ENCODE measurements around the gene TRIM46. TPM values are rescaled to one million over a fixed set of nuclear protein-coding genes. Genes with fewer than 3 reads are reported as not detected.

TRIM46 gene
- total RNA-seq, 2 experiments from 2014 or later: 14.2 to 15.5 TPM

DNA sequence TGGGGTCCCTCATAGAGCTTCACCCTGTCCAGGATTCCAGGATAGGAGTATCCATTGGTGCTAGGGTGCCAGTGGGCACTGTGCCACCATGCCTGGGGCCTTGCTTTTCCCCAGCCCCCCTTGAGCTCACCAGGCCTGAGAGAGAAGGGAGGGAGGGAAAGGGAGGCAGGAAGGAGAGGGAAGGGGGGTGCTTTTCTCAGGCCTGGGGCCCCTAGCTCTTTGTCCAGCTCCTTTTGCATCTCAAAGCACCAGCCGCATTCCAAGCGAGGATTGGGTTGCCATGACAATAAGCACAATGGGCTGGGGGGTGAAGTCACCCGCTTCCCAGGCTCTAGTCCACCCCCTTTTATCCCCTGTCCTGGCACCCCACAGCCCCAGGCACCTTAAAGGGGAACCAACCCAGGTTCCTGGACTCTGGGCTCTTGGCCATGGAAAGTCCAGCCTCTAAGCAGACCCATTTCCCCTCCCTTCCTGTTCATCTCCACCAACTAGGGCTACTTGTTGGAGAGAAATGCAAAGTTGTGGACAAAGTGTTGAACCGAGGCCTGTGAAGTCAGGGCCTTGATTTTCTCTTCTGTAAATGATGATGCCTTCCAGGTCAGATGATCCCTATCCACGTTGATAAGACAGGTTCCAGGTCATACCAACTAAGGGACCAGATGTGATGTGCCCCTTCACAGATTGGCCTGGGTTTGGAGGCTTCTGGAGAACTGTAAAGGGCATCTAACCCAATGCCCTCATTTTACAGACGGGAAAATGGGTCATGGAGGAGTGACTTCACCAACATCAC, 22.6 kb downstream of the TRIM46 start:
- DNase-seq: no peak
- H3K4me1 Mint-ChIP-seq: peaks cover 38% of the 10 kb centered on the region
- POLR2A ChIA-PET: no interaction called here
- CTCF ChIA-PET: interaction anchor here (2.1 kb wide), 2 partner anchors 11 to 55 kb away, joined by 7 to 10 read pairs; no protein-coding TSS in a partner anchor
- peaks cover 4% of the 10 kb centered on the region for H3K36me3 Mint-ChIP-seq (ENCODE audit: low read depth)
- no peaks in the 10 kb centered on the region for H3K9me3 Mint-ChIP-seq
- no peak overlapping the region for H3K27ac Mint-ChIP-seq
- no peak overlapping the region for H3K4me3 Mint-ChIP-seq
- H3K27me3 Mint-ChIP-seq: no peaks in the 10 kb centered on the region

DNA sequence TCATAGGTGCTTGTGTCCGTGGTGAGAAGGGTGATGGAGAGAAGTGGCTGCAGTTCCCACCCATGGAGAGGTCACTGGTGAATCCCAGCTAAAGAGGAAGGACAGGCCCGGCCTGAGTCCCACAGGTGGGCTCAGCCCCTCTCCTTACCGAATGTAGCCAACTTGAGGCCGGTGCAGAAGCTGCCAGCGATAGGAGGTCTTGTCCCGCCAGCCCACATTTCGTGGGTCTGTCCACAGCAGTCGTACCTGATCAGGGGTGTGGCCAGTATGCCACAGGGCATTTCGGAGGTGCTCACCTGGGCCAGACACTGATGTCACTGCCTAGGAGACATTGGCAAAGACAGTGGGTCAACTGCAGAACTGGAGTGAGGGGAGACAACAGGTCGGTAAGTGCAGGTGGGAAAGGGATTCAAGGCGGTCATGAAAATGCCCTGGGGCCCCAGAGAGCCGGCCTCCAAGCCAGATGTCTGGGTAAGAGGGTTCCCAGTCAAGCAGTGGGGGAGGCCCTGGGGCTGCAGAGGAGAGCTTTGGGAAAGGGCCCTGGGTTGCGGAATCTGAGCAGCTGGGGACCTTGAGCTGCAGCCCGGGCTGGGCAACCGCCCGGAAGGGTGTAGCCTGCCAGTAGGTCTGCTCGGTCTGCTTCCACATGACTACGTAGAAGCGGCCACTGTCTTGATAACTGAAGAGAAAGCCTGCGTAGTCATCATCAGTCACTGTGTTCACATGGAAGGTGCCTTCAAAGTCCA, 23.4 kb downstream of the TRIM46 start:
- DNase-seq: no peak
- ChIA-PET CTCF (interaction anchor here (2.1 kb wide), 1 partner anchor 10 kb away, joined by 7 read pairs; no protein-coding TSS in a partner anchor), POLR2A (interaction anchor here (0.5 kb wide), 1 partner anchor 119 kb away, joined by 3 read pairs; no protein-coding TSS in a partner anchor)
- Mint-ChIP-seq H3K27ac (no peak overlapping the region), H3K4me3 (no peak overlapping the region), H3K36me3 (ENCODE audit: low read depth) (peaks cover 4% of the 10 kb centered on the region), H3K9me3 (no peaks in the 10 kb centered on the region), H3K4me1 (peaks cover 35% of the 10 kb centered on the region), H3K27me3 (no peaks in the 10 kb centered on the region)

DNA sequence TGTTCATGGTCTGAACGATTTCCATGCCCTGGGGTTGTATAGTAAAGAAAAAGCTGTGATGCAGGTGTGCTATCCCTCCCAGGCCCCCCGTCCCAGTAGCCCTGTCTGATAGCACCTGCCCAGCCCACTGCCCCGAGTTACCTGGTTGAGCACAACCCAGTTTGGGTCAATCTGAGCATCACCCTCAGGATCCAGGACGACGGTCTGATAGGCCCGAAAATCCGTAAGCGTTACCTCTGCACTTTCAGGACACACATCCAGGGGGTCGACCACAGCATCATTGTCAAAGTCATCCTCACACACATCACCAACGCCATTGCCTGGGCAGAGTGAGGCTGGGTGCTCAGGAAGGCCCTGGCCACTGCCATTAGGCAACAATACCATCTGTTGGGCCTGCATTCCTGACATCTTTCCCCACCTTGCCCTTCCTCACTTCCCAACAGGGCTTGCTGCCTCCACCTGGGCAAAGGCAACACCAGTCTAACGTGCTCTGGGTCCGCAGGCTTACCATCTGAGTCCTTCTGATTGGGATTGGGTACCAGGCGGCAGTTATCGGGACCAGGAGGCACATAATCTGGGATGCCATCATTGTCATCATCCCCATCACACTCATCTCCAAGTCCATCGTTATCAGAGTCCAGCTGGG, 24.4 kb downstream of the TRIM46 start:
- Mint-ChIP-seq H3K9me3 (no peaks in the 10 kb centered on the region), H3K27me3 (no peaks in the 10 kb centered on the region), H3K27ac (no peak overlapping the region), H3K36me3 (ENCODE audit: low read depth) (peaks cover 4% of the 10 kb centered on the region), H3K4me3 (no peak overlapping the region), H3K4me1 (peaks cover 27% of the 10 kb centered on the region)
- no peak for DNase-seq
- ChIA-PET POLR2A (interaction anchor here (0.5 kb wide), 1 partner anchor 118 kb away, joined by 3 read pairs; no protein-coding TSS in a partner anchor), CTCF (no interaction called here)

DNA sequence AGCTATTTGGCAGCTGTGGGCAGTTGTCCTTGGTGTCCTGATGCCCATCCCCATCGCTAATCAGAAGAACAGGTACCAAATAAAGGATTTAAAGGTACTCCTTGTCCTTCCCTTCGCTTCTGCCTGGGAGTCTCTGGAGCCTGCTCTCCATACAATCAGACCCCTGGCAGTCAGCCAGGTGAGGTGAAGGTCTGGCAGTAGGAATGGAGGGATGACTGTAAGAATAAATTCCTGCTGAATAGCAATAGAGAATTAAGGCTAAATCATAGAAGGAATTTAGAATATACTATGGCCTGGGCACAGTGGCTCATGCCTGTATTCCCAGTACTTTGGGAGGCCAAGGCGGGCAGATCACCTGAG, 24.9 kb downstream of the TRIM46 start:
- H3K4me1 Mint-ChIP-seq: peaks cover 22% of the 10 kb centered on the region
- H3K27me3 Mint-ChIP-seq: no peaks in the 10 kb centered on the region
- peaks cover 4% of the 10 kb centered on the region for H3K36me3 Mint-ChIP-seq (ENCODE audit: low read depth)
- no peak overlapping the region for H3K27ac Mint-ChIP-seq
- CTCF ChIA-PET: interaction anchor here (0.9 kb wide), 1 partner anchor 9 kb away, joined by 3 read pairs; no protein-coding TSS in a partner anchor
- no peaks in the 10 kb centered on the region for H3K9me3 Mint-ChIP-seq
- no peak for DNase-seq
- H3K4me3 Mint-ChIP-seq: no peak overlapping the region
- POLR2A ChIA-PET: no interaction called here

DNA sequence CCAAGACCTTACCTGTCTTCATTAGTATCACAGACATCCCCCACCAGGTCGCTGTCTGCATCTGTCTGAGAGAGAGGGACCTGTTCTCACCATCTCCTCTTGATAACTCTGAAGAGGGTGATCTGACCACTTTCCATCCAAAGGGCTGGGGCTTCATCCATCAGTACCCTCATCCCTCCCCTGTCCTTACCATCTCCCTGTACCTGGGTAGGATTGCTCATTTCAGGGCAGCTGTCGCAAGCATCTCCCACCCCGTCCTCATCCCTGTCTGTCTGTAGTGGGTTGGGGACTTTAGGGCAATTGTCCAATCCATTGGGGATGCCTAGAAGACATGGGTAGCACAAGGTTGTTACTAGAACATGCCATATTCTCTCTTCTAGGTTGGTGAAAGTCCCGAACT, 26.1 kb downstream of the TRIM46 start:
- ChIA-PET CTCF (no interaction called here), POLR2A (no interaction called here)
- Mint-ChIP-seq H3K27ac (no peak overlapping the region), H3K4me3 (no peak overlapping the region), H3K9me3 (no peaks in the 10 kb centered on the region), H3K27me3 (no peaks in the 10 kb centered on the region), H3K36me3 (ENCODE audit: low read depth) (peaks cover 4% of the 10 kb centered on the region), H3K4me1 (peaks cover 10% of the 10 kb centered on the region)
- DNase-seq: no peak

DNA sequence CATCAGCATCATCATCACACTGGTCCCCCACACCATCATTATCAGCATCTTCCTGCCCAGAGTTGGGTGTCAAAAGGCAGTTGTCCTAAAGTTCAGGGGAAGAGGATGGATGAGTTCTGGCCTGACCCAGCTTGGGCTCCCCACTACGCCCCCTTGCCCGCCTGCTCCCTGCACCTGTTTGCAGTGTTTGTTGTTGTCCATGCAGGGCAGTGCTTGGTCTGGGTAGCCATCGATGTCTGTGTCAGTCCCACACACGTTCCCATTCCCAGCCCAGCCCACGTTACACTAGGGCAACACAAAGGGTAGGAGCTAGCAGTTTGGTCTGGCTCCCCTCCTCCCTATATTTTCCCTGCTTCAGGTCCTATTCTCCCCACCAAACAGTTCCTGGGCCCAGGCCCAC, 27.3 kb downstream of the TRIM46 start:
- Mint-ChIP-seq H3K4me1 (peaks cover under 1% of the 10 kb centered on the region), H3K4me3 (no peak overlapping the region), H3K27me3 (no peaks in the 10 kb centered on the region), H3K27ac (no peak overlapping the region), H3K36me3 (ENCODE audit: low read depth) (peaks cover 2% of the 10 kb centered on the region), H3K9me3 (no peaks in the 10 kb centered on the region)
- DNase-seq: no peak
- POLR2A ChIA-PET: no interaction called here
- CTCF ChIA-PET: interaction anchor here (5.1 kb wide), 1 partner anchor 8 kb away, joined by 27 read pairs; no protein-coding TSS in a partner anchor

DNA sequence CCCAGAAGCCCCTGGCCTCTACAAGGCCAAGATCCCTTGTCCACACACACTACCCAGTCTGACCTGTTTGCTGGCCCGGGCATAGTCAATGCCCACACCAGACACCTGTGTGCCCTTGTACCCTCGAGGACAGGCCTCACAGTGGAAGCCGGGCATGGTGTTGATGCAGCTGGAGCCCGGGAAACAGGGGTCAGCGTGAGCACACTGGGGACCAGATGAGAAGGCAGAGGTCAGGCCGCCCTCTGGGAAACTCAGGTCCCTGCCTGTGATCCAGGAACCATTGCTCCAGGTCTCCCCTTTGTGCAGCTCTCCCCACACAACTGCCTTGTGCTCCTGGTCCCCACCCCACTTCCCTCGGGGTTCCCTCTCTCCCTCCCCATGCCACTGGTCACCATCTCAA, 28.5 kb downstream of the TRIM46 start:
- H3K27me3 Mint-ChIP-seq: no peaks in the 10 kb centered on the region
- ChIA-PET CTCF (interaction anchor here (1.1 to 5.1 kb wide), 4 partner anchors 9 to 60 kb away, joined by 3 to 27 read pairs (median 4); no protein-coding TSS in a partner anchor), POLR2A (no interaction called here)
- H3K4me3 Mint-ChIP-seq: no peak overlapping the region
- no peaks in the 10 kb centered on the region for H3K9me3 Mint-ChIP-seq
- DNase-seq: no peak
- peaks cover 6% of the 10 kb centered on the region for H3K4me1 Mint-ChIP-seq
- H3K36me3 Mint-ChIP-seq (ENCODE audit: low read depth): peaks cover 2% of the 10 kb centered on the region
- H3K27ac Mint-ChIP-seq: no peak overlapping the region

DNA sequence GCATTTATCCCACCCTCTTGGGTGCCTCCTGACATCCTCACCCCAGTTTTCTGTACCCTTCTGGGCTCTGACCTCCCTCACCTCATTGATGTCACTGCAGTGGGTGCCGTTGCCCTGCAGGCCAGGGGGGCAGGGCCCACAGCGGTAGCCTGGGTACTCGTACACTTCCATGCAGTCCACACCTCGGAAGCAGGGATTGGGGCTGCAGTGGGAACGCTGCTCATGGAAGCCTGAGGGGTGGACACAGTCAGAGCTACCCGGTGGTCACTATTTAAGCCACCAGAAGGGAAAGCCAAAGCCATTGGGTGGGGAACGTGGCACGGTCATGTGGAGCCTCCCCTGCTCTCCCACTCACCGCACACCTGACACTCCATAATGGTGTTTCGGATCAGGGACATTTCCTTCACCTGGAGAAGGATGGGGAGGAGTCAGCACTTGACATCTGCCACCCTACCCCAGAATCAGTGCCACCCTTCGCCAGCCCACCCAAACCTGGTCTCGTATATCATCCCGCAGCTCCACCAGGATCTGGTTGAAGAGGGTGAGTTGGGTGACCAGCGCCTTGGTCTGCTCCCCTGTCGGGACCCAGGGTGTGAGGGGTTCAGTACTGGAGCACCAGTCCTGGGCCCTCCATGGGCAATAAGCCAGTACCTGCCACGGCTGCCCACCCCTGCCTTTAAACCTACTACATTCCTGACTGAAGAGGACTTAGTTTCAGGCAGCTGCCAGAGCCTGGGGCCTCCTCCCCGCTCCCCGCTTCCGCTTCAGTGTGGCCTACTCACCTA, 29.3 kb downstream of the TRIM46 start:
- peaks cover 2% of the 10 kb centered on the region for H3K36me3 Mint-ChIP-seq (ENCODE audit: low read depth)
- H3K27me3 Mint-ChIP-seq: no peaks in the 10 kb centered on the region
- no peak overlapping the region for H3K4me3 Mint-ChIP-seq
- DNase-seq: no peak
- no peak overlapping the region for H3K27ac Mint-ChIP-seq
- peaks cover 11% of the 10 kb centered on the region for H3K4me1 Mint-ChIP-seq
- no peaks in the 10 kb centered on the region for H3K9me3 Mint-ChIP-seq
- CTCF ChIA-PET: interaction anchor here (1.1 to 5.1 kb wide), 5 partner anchors 10 to 60 kb away, joined by 3 to 27 read pairs (median 4); partner anchors contain the start of gene KRTCAP2
- POLR2A ChIA-PET: no interaction called here

DNA sequence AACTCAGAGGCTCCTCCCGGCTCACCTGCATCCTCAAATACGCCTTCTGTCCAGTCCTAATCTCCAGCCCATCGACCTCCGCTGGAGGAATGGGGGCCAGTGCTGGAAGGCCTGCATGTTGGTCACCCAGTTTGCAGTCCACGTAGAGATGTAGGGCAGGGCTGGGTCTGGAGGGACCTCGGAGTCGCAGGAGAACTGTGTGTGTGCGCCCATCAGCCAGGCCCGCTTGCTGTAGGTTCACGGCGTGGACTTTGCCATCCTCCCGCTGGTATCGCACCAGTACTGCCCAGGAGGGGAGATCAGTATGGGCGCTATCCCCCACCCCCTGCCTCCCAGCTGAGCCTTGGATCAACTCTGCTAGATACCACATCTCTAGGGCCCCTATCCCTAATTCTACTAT, 31.4 kb downstream of the TRIM46 start:
- peaks cover 23% of the 10 kb centered on the region for H3K4me1 Mint-ChIP-seq
- POLR2A ChIA-PET: no interaction called here
- no peak overlapping the region for H3K27ac Mint-ChIP-seq

DNA sequence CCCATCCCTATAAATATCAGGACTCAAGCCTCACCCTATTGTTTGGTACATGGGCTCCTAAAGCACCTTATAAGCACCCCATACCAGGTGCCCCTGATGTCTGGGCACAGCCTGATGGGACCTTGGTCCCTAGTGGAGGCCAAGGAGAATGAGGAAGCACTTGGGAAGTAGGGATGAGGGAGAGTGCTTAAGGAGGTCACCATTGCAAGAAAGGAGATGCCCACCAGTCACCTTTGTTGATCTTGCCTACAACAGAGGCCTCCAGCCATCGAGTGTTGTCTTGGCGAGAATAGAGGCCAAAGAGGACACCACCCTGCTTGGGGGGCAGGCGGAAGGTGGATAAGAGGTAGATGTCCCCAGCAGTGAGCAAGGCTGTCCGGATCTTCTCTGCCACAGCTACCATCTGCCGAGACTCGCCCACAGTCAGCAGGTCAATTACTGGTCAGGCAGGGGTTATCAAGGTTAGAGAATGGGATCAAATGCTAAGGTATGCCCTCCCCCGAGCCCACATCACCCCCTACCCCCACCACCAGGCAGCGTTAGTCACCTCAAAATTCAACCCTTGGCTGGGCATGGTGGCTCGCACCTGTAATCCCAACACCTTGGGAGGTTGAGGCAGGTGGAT, 32.4 kb downstream of the TRIM46 start:
- Mint-ChIP-seq H3K4me3 (no peak overlapping the region), H3K4me1 (peaks cover 31% of the 10 kb centered on the region), H3K27me3 (no peaks in the 10 kb centered on the region), H3K9me3 (no peaks in the 10 kb centered on the region), H3K27ac (no peak overlapping the region), H3K36me3 (ENCODE audit: low read depth) (peaks cover 4% of the 10 kb centered on the region)
- ChIA-PET POLR2A (no interaction called here), CTCF (interaction anchor here (0.9 to 5.1 kb wide), 5 partner anchors 13 to 153 kb away, joined by 3 to 27 read pairs (median 5); partner anchors contain the start of gene ENTREP3)
- no peak for DNase-seq

More for the DNA sequence above, 31.4 kb downstream of the TRIM46 start:
- Mint-ChIP-seq H3K36me3 (ENCODE audit: low read depth) (no peaks in the 10 kb centered on the region), H3K4me3 (no peak overlapping the region), H3K9me3 (no peaks in the 10 kb centered on the region), H3K27me3 (no peaks in the 10 kb centered on the region)
- CTCF ChIA-PET: interaction anchor here (5.1 kb wide), 1 partner anchor 12 kb away, joined by 27 read pairs; no protein-coding TSS in a partner anchor
- DNase-seq: no peak

DNA sequence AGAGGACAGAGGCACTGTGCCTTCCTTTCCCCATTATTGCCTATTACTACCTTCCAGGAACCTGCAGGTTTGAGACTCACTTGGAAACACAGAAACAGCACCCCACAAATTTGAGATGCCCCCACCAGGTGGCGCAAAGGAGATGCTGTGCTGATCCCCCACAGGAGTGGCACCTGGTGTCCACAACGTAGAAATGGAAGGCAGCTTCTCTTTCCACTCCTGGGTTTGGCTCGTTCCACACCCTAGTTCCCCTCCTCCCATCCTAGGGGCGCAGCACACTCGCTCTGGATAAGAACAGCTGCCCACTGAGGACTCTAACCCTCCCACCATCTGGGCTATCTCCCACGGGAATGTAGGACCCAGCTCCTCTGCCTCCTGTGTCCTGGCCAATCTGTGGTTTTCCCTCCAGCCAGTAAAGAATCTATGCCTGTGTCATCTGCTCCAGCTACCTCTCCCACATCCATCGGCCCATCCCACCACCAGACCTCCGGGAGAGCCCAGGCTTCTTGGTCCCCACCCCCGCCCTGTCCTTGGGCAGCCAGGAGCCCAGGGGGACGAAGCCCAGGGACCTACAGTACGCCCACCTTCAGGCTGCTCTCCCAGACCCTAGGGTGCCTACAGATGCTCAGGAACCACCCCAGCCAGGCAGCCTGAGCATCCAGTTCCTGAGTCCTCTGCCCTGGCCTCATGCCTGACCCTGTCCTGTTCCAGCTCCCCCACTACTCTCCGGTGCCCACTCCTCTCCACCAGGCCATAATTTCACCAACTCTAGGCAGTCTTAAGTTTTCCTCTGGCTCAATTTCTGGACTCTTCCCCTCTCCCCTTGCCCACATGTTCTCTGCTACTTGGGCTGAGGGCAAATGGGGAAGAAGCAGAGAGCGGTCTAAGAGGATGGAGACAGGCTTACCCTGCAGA, 33.5 kb downstream of the TRIM46 start:
- Mint-ChIP-seq H3K27ac (peak overlapping the region; percentile 88), H3K9me3 (no peaks in the 10 kb centered on the region), H3K4me1 (peaks cover 31% of the 10 kb centered on the region), H3K27me3 (no peaks in the 10 kb centered on the region), H3K36me3 (ENCODE audit: low read depth) (peaks cover 8% of the 10 kb centered on the region), H3K4me3 (peak overlapping the region; percentile 49)
- peak; percentile 94 for DNase-seq
- POLR2A ChIA-PET: no interaction called here
- CTCF ChIA-PET: interaction anchor here (0.6 to 2.2 kb wide), 23 partner anchors 8 to 1591 kb away, joined by 3 to 21 read pairs (median 4); partner anchors contain the start of genes ENTREP3 and KRTCAP2
